Measurements from ENCODE around the gene KMT2C.

Gene KMT2C

DNA sequence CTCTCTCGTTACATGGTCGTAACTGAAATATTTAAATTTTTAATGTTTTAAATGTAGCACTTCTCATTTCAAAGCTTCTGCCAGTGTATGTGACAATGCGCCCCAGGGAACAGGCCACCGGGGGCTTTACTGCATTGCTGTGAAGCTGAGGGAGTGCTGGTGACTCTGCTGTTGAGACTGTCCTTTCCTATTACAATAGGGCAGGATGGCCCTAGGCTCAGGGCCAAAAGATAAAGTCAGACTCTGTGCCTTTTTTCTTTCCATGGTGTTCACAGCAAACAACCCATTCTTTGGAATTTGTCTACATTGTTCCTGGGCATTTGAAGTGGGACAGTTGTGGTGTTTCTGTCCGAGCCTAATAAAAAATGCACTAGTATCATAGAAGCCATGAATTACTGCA is 303.0 kb downstream of the KMT2C start:
- Histone ChIP-seq H3K4me1 (ENCODE audit: insufficient read depth, low read length) (peaks cover 13% of the 10 kb centered on the region), H2AFZ (ENCODE audit: low read depth, low read length) (no peak overlapping the region), H3K4me3 (ENCODE audit: low read length) (no peak overlapping the region), H3K36me3 (ENCODE audit: insufficient read depth, low read length) (peaks cover 61% of the 10 kb centered on the region), H3K9me3 (ENCODE audit: low read length) (peaks cover 19% of the 10 kb centered on the region), H3K27me3 (ENCODE audit: insufficient read depth, low read length) (no peaks in the 10 kb centered on the region)

GRCh38 chr7:152131981-152132494 is 303.8 kb downstream of the KMT2C start:
- peaks cover 19% of the 10 kb centered on the region for H3K9me3 ChIP-seq (ENCODE audit: low read length)
- no peaks in the 10 kb centered on the region for H3K27me3 ChIP-seq (ENCODE audit: insufficient read depth, low read length)
- H3K36me3 ChIP-seq (ENCODE audit: insufficient read depth, low read length): peaks cover 59% of the 10 kb centered on the region
- peaks cover 10% of the 10 kb centered on the region for H3K4me1 ChIP-seq (ENCODE audit: insufficient read depth, low read length)
- H2AFZ ChIP-seq (ENCODE audit: low read depth, low read length): no peak overlapping the region
- H3K4me3 ChIP-seq (ENCODE audit: low read length): no peak overlapping the region

DNA sequence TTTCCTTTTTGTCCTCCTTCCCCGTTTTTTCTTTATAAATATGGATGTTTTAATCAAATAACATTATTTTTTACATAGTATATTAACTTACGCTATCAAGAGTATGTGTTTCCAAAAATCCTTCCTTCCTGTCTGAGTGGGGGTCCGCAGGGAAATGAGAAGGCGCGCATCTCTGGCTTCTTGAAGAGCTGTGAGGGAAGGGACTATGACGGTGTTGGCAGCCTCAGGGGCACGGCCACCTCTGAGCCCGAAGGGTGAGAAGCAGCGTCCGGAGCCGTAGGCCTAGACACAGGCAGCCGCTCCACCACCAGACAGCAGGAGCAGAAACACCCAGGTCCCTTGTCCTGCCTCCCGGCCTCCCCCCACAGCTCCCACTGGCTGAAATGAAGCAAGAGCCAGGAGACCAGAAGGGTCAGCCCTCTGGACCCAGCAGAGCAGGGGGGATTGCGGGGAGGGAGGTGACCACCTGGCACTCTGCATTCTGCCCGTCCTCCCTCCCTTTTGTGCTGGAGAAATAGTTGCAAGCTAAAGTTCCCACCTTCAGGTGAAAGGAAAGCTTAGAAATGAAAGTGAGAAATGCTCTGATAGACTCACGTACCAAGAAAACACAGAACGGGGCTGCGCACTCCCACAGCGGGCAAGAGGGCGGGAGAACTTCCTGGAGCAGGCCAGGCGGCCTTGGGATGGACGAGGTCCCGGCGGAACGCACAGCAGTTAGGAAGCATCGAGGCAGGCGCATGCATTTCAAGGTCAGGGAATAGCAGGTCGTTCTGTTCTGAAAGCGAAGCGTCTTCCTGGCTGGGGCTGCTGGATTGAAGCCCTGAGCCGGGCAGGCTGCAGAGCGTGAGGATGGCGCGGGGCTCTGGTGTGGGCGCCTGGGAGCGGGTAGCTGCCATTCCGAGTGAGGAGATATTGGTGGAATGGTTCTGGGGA is 304.9 kb downstream of the KMT2C start:
- Histone ChIP-seq H3K4me3 (ENCODE audit: low read length) (no peak overlapping the region), H3K36me3 (ENCODE audit: insufficient read depth, low read length) (peaks cover 61% of the 10 kb centered on the region), H3K27me3 (ENCODE audit: insufficient read depth, low read length) (no peaks in the 10 kb centered on the region), H3K9me3 (ENCODE audit: low read length) (peaks cover 19% of the 10 kb centered on the region), H2AFZ (ENCODE audit: low read depth, low read length) (no peak overlapping the region), H3K4me1 (ENCODE audit: insufficient read depth, low read length) (no peaks in the 10 kb centered on the region)

DNA sequence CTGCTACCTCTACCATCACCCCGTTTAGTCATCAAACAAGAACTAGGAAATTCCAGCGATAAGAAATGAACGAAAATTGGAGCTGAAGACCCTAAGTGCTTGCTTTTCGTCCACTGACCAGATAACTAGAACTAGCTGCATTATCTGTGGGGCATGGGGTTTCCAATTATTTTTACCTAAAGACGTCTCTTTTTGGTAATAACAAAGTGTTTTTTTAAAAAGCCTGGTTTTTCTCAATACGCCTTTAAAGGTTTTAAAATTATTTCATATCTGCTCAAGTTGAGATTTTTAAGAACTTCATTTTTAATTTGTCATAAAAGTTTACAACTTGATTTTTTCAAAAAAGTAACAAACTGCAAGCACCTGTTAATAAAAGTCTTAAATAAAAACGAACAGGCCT is 306.1 kb downstream of the KMT2C start:
- H3K36me3 ChIP-seq (ENCODE audit: insufficient read depth, low read length): peaks cover 71% of the 10 kb centered on the region
- H3K9me3 ChIP-seq (ENCODE audit: low read length): peaks cover 22% of the 10 kb centered on the region
- H2AFZ ChIP-seq (ENCODE audit: low read depth, low read length): no peak overlapping the region
- H3K4me3 ChIP-seq (ENCODE audit: low read length): no peak overlapping the region
- no peaks in the 10 kb centered on the region for H3K4me1 ChIP-seq (ENCODE audit: insufficient read depth, low read length)
- no peaks in the 10 kb centered on the region for H3K27me3 ChIP-seq (ENCODE audit: insufficient read depth, low read length)

GRCh38 chr7:152128741-152129461 is 306.9 kb downstream of the KMT2C start:
- no peaks in the 10 kb centered on the region for H3K27me3 ChIP-seq (ENCODE audit: insufficient read depth, low read length)
- H3K36me3 ChIP-seq (ENCODE audit: insufficient read depth, low read length): peaks cover 76% of the 10 kb centered on the region
- H2AFZ ChIP-seq (ENCODE audit: low read depth, low read length): no peak overlapping the region
- H3K9me3 ChIP-seq (ENCODE audit: low read length): peaks cover 28% of the 10 kb centered on the region
- H3K4me1 ChIP-seq (ENCODE audit: insufficient read depth, low read length): no peaks in the 10 kb centered on the region
- no peak overlapping the region for H3K4me3 ChIP-seq (ENCODE audit: low read length)

- Histone ChIP-seq H3K9me3 (ENCODE audit: low read length) (peaks cover 28% of the 10 kb centered on the region), H3K4me3 (ENCODE audit: low read length) (no peak overlapping the region), H3K27me3 (ENCODE audit: insufficient read depth, low read length) (no peaks in the 10 kb centered on the region), H2AFZ (ENCODE audit: low read depth, low read length) (no peak overlapping the region), H3K4me1 (ENCODE audit: insufficient read depth, low read length) (no peaks in the 10 kb centered on the region), H3K36me3 (ENCODE audit: insufficient read depth, low read length) (peaks cover 78% of the 10 kb centered on the region)
Measured at GRCh38 chr7:152128252-152128651, 307.6 kb downstream of the KMT2C start.

GRCh38 chr7:152127229-152127628 is 308.6 kb downstream of the KMT2C start:
- peaks cover 77% of the 10 kb centered on the region for H3K36me3 ChIP-seq (ENCODE audit: insufficient read depth, low read length)
- no peaks in the 10 kb centered on the region for H3K27me3 ChIP-seq (ENCODE audit: insufficient read depth, low read length)

GRCh38 chr7:152126741-152127140 is 309.1 kb downstream of the KMT2C start:
- Histone ChIP-seq H3K36me3 (ENCODE audit: insufficient read depth, low read length) (peaks cover 77% of the 10 kb centered on the region), H3K9me3 (ENCODE audit: low read length) (peaks cover 24% of the 10 kb centered on the region), H2AFZ (ENCODE audit: low read depth, low read length) (no peak overlapping the region), H3K27me3 (ENCODE audit: insufficient read depth, low read length) (no peaks in the 10 kb centered on the region), H3K4me1 (ENCODE audit: insufficient read depth, low read length) (no peaks in the 10 kb centered on the region), H3K4me3 (ENCODE audit: low read length) (no peak overlapping the region)

More at GRCh38 chr7:152127229-152127628, 308.6 kb downstream of the KMT2C start:
- Histone ChIP-seq H3K4me3 (ENCODE audit: low read length) (no peak overlapping the region), H2AFZ (ENCODE audit: low read depth, low read length) (no peak overlapping the region), H3K9me3 (ENCODE audit: low read length) (peaks cover 25% of the 10 kb centered on the region), H3K4me1 (ENCODE audit: insufficient read depth, low read length) (no peaks in the 10 kb centered on the region)

GRCh38 chr7:152122540-152122939 is 313.3 kb downstream of the KMT2C start:
- H3K4me3 ChIP-seq (ENCODE audit: low read length): no peak overlapping the region
- H2AFZ ChIP-seq (ENCODE audit: low read depth, low read length): no peak overlapping the region
- H3K9me3 ChIP-seq (ENCODE audit: low read length): peaks cover 13% of the 10 kb centered on the region
- no peaks in the 10 kb centered on the region for H3K27me3 ChIP-seq (ENCODE audit: insufficient read depth, low read length)
- H3K36me3 ChIP-seq (ENCODE audit: insufficient read depth, low read length): peaks cover 85% of the 10 kb centered on the region
- no peaks in the 10 kb centered on the region for H3K4me1 ChIP-seq (ENCODE audit: insufficient read depth, low read length)

DNA sequence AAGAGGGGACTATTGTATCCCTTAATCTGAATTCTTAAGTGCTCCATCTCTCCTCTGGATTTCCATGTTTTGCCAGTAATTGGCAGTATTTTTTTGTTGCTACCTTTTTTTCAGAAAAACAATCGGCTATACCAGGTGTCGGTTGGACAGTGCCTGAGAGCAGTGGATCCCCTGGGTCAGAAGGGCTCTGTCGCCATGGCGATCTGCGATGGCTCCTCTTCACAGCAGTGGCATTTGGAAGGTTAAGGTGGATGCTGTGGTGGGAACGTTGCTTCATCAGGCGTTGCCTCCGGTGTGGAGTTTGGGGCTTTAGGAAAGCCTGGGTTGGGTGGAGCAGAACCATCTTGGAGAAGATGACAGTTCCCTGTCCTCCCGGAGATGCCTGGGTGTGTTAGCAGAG is 314.4 kb downstream of the KMT2C start:
- no peak overlapping the region for H3K4me3 ChIP-seq (ENCODE audit: low read length)
- H3K4me1 ChIP-seq (ENCODE audit: insufficient read depth, low read length): no peaks in the 10 kb centered on the region
- no peaks in the 10 kb centered on the region for H3K27me3 ChIP-seq (ENCODE audit: insufficient read depth, low read length)
- peaks cover 89% of the 10 kb centered on the region for H3K36me3 ChIP-seq (ENCODE audit: insufficient read depth, low read length)
- H3K9me3 ChIP-seq (ENCODE audit: low read length): peaks cover 13% of the 10 kb centered on the region
- no peak overlapping the region for H2AFZ ChIP-seq (ENCODE audit: low read depth, low read length)

DNA sequence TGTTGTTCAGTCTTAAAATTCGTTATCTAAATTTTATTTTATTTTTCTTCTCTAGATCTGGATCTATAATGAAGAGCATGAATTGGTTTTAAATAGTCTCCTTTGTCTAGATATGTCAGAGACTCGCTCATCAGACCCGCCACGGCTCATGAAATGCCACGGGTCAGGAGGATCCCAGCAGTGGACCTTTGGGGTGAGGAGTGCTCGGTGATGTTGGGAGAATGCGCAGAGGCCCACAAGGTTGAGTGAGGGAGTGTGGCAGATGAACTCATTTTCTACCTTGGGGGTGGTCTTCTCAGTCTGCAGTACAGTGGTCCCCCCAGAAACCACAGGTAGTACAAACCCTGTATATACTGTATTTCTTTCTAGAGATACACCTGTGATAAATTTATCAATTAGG is 315.0 kb downstream of the KMT2C start:
- Histone ChIP-seq H3K27me3 (ENCODE audit: insufficient read depth, low read length) (no peaks in the 10 kb centered on the region), H2AFZ (ENCODE audit: low read depth, low read length) (no peak overlapping the region), H3K9me3 (ENCODE audit: low read length) (peaks cover 13% of the 10 kb centered on the region), H3K4me1 (ENCODE audit: insufficient read depth, low read length) (no peaks in the 10 kb centered on the region), H3K36me3 (ENCODE audit: insufficient read depth, low read length) (peaks cover 93% of the 10 kb centered on the region), H3K4me3 (ENCODE audit: low read length) (no peak overlapping the region)

GRCh38 chr7:152120210-152120609 is 315.6 kb downstream of the KMT2C start:
- Histone ChIP-seq H2AFZ (ENCODE audit: low read depth, low read length) (no peak overlapping the region), H3K27me3 (ENCODE audit: insufficient read depth, low read length) (no peaks in the 10 kb centered on the region), H3K4me1 (ENCODE audit: insufficient read depth, low read length) (no peaks in the 10 kb centered on the region), H3K36me3 (ENCODE audit: insufficient read depth, low read length) (peaks cover 88% of the 10 kb centered on the region), H3K4me3 (ENCODE audit: low read length) (no peak overlapping the region), H3K9me3 (ENCODE audit: low read length) (peaks cover 13% of the 10 kb centered on the region)

DNA sequence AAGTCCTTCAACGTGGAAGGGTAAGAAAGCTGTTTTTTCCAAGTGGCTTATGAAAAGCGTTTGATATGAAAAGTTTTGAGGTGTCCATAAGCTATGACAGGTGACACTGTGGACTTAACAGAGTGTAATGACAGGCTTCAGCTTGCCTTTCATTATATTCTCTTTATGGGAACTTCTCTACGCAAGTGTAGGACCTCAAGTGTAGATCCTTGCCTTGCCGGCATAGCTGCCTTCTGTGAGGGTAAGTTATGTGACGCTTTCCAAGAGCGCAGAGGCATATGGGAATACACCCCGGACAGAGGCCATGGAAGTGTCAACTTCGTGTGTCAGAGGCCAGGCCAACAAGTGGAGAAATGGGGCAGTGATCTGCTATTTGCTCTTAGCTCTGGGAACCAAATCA is 318.4 kb downstream of the KMT2C start:
- no peak overlapping the region for H3K4me3 ChIP-seq (ENCODE audit: low read length)
- no peaks in the 10 kb centered on the region for H3K4me1 ChIP-seq (ENCODE audit: insufficient read depth, low read length)
- H3K36me3 ChIP-seq (ENCODE audit: insufficient read depth, low read length): peaks cover 73% of the 10 kb centered on the region
- no peak overlapping the region for H2AFZ ChIP-seq (ENCODE audit: low read depth, low read length)
- H3K9me3 ChIP-seq (ENCODE audit: low read length): peaks cover 8% of the 10 kb centered on the region
- no peaks in the 10 kb centered on the region for H3K27me3 ChIP-seq (ENCODE audit: insufficient read depth, low read length)

Data from neuron (in vitro differentiated cells).